SK-N-SH (cell line): ENCODE measurements around the gene LRRC27. TPM values are rescaled to one million over a fixed set of nuclear protein-coding genes. Genes with fewer than 3 reads are reported as not detected.

Experiments
- CTCF ChIA-PET: fragments of 300-600, 350-600 bp; formaldehyde crosslinking; extraction: SDS; loops from one replicate; lab custom pipeline; 2021; lab: Yijun Ruan, JAX
- POLR2A ChIA-PET: fragments of 350-600 bp; sonication (Branson Sonifier 250); formaldehyde crosslinking; extraction: SDS; loops from one replicate; lab custom pipeline; 2020; ENCODE audit warnings: antibody characterized with exemption, inconsistent platforms; lab: Yijun Ruan, JAX
- DNase-seq: peaks from one replicate; pipeline ENCODE4 v3.0.0; 2012
- H2AFZ ChIP-seq: fragments of 200-600 bp; sonication (generic); 2 replicates; pipeline ENCODE4 v1.8.1; 2016; ENCODE audit warnings: antibody characterized with exemption, mild to moderate bottlenecking, low read depth
- H3F3A ChIP-seq: fragments of 200-600 bp; sonication (generic); replicated peaks from 2 replicates; pipeline ENCODE3; 2016; ENCODE audit warnings: antibody characterized with exemption, mild to moderate bottlenecking; ENCODE audit not compliant: insufficient read depth
- H3K27ac ChIP-seq, 2 experiments: fragments of 200-500 bp in 1 of 2; fragments of 200-600 bp in 1 of 2; sonication (Bioruptor generic) in 1 of 2; sonication (generic), shearing (Covaris generic) in 1 of 2; 2 replicates each; pipeline versions ENCODE4 v1.5.1 to v1.6.1; 2014 to 2016; ENCODE audit warnings: low read depth in 2 of 2, inconsistent platforms in 1 of 2, low read length in 1 of 2, mild to moderate bottlenecking in 1 of 2, mixed read lengths in 1 of 2
- H3K27me3 ChIP-seq: fragments of 200-600 bp; sonication (generic), shearing (Covaris generic); 2 replicates; pipeline ENCODE4 v1.6.1; 2016; ENCODE audit warnings: mixed run types; ENCODE audit not compliant: insufficient read depth
- H3K36me3 ChIP-seq, 2 experiments: fragments of 200-500 bp in 1 of 2; fragments of 200-600 bp in 1 of 2; sonication (Bioruptor generic) in 1 of 2; sonication (generic) in 1 of 2; replicated peaks in 1 of 2; 2 replicates each; pipeline versions ENCODE3 to v1.5.1; 2014 to 2016; ENCODE audit warnings: low read length in 1 of 2, mild to moderate bottlenecking in 1 of 2; ENCODE audit not compliant: insufficient read depth in 2 of 2, control insufficient read depth in 1 of 2
- H3K4me1 ChIP-seq, 2 experiments: fragments of 200-500 bp in 1 of 2; fragments of 200-600 bp in 1 of 2; sonication (Bioruptor generic) in 1 of 2; sonication (generic), shearing (Covaris generic) in 1 of 2; 2 replicates each; pipeline versions ENCODE4 v1.5.1 to v1.6.1; 2014 to 2016; ENCODE audit warnings: low read depth in 1 of 2, low read length in 1 of 2, mixed run types in 1 of 2; ENCODE audit not compliant: insufficient read depth in 2 of 2, control insufficient read depth in 1 of 2
- H3K4me2 ChIP-seq: fragments of 200-600 bp; sonication (generic), shearing (Covaris generic); 2 replicates; pipeline ENCODE4 v1.6.1; 2017; ENCODE audit warnings: mixed run types
- H3K4me3 ChIP-seq, 2 experiments: fragments of 200-500 bp in 1 of 2; fragments of 200-600 bp in 1 of 2; sonication (Bioruptor generic) in 1 of 2; sonication (generic), shearing (Covaris generic) in 1 of 2; 2 replicates each; pipeline versions ENCODE4 v1.5.1 to v1.8.1; 2014 to 2016; ENCODE audit warnings: low read depth in 2 of 2, inconsistent platforms in 1 of 2, low read length in 1 of 2, mild to moderate bottlenecking in 1 of 2, mixed read lengths in 1 of 2, moderate library complexity in 1 of 2
- H3K79me2 ChIP-seq: fragments of 200-600 bp; sonication (generic); 2 replicates; pipeline ENCODE4 v1.8.1; 2017; ENCODE audit warnings: mild to moderate bottlenecking; ENCODE audit not compliant: insufficient read depth
- H3K9ac ChIP-seq: fragments of 200-600 bp; sonication (generic); 2 replicates; pipeline ENCODE4 v1.6.1; 2017; ENCODE audit warnings: mixed run types
- H3K9me2 ChIP-seq: fragments of 200-600 bp; sonication (generic); 2 replicates; pipeline ENCODE4 v1.6.1; 2017; ENCODE audit warnings: mixed run types
- H3K9me3 ChIP-seq: fragments of 200-600 bp; sonication (generic); 2 replicates; pipeline ENCODE4 v1.6.1; 2017; ENCODE audit warnings: mixed run types, mild to moderate bottlenecking, moderate library complexity
- H4K20me1 ChIP-seq: fragments of 200-600 bp; sonication (generic); 2 replicates; pipeline ENCODE4 v1.6.1; 2017; ENCODE audit warnings: mild to moderate bottlenecking, mixed run types; ENCODE audit not compliant: insufficient read depth
- EP300 ChIP-seq, 2 experiments: IDR thresholded peaks; 2 replicates each; pipeline versions ENCODE4 v1.4.0 to v1.6.1; 2012; ENCODE audit warnings: borderline replicate concordance in 1 of 2, low read depth in 1 of 2, low read length in 1 of 2
- FOSL2 ChIP-seq: IDR thresholded peaks from 2 replicates; pipeline ENCODE4 v1.4.0; 2012; ENCODE audit warnings: low read depth, mild to moderate bottlenecking, moderate library complexity, borderline replicate concordance
- FOXM1 ChIP-seq: IDR thresholded peaks from 2 replicates; pipeline ENCODE4 v1.4.0; 2012; ENCODE audit warnings: low read depth, mild to moderate bottlenecking
- GATA2 ChIP-seq: sonication (generic); formaldehyde crosslinking; IDR thresholded peaks from 2 replicates; pipeline ENCODE4 v1.5.0; 2020; ENCODE audit warnings: mild to moderate bottlenecking, missing genetic modification reagents
- JUND ChIP-seq: IDR thresholded peaks from 2 replicates; pipeline ENCODE4 v1.4.0; 2012
- NFIC ChIP-seq: IDR thresholded peaks from 2 replicates; pipeline ENCODE4 v1.4.0; 2012; ENCODE audit warnings: borderline replicate concordance
- NRF1 ChIP-seq: IDR thresholded peaks from 2 replicates; pipeline ENCODE4 v1.6.1; 2012; ENCODE audit warnings: low read depth, mild to moderate bottlenecking, low read length
- RFX5 ChIP-seq: IDR thresholded peaks from 2 replicates; pipeline ENCODE4 v1.6.1; 2012; ENCODE audit warnings: mild to moderate bottlenecking, improper control_type of control experiment, low read length
- RXRA ChIP-seq: IDR thresholded peaks from 2 replicates; pipeline ENCODE4 v1.4.0; 2012; ENCODE audit warnings: low read depth, mild to moderate bottlenecking, borderline replicate concordance
- SIN3A ChIP-seq: IDR thresholded peaks from 2 replicates; pipeline ENCODE4 v1.6.1; 2012; ENCODE audit warnings: low read depth, mild to moderate bottlenecking, low read length, moderate library complexity, borderline replicate concordance
- TAF1 ChIP-seq: IDR thresholded peaks from 2 replicates; pipeline ENCODE4 v1.6.1; 2012; ENCODE audit warnings: low read depth, mild to moderate bottlenecking, low read length, moderate library complexity, borderline replicate concordance
- TCF12 ChIP-seq: IDR thresholded peaks from 2 replicates; pipeline ENCODE4 v1.4.0; 2012
- YY1 ChIP-seq: IDR thresholded peaks from 2 replicates; pipeline ENCODE4 v1.4.0; 2012; ENCODE audit warnings: low read depth, mild to moderate bottlenecking
- WGBS: methylation state at CpG from one replicate; pipeline ENCODE4 v1.1.6; 2017; ENCODE audit warnings: low lambda C conversion rate; 5-methylcytosine and 5-hydroxymethylcytosine counted together
- polyA plus RNA-seq, 3 experiments: library from polyadenylated mRNA; depleted of rRNA; stranded (reverse); fragments of >200 nt; gene quantifications; 2 replicates each; pipeline ENCODE4 v1.2.3, GENCODE V29; 2012
- TF ChIP-seq, protein P1 (sequence below): fragments of 150-350 bp; IDR thresholded peaks from 2 replicates; pipeline ENCODE4 v1.6.1; 2017; ENCODE audit warnings: antibody characterized with exemption, low read length, low read depth, borderline replicate concordance
- TF ChIP-seq, protein P2 (sequence below): IDR thresholded peaks from 2 replicates; pipeline ENCODE4 v1.4.0; 2012; ENCODE audit warnings: low read depth
- TF ChIP-seq, protein P3 (sequence below): fragments of 150-350 bp; IDR thresholded peaks from 2 replicates; pipeline ENCODE4 v1.6.1; 2016; ENCODE audit warnings: mild to moderate bottlenecking, low read depth, low read length

Gene LRRC27
- polyA plus RNA-seq, 1 of the 3 experiments (the other 2 are of a cell fraction), result 10.0 TPM

DNA sequence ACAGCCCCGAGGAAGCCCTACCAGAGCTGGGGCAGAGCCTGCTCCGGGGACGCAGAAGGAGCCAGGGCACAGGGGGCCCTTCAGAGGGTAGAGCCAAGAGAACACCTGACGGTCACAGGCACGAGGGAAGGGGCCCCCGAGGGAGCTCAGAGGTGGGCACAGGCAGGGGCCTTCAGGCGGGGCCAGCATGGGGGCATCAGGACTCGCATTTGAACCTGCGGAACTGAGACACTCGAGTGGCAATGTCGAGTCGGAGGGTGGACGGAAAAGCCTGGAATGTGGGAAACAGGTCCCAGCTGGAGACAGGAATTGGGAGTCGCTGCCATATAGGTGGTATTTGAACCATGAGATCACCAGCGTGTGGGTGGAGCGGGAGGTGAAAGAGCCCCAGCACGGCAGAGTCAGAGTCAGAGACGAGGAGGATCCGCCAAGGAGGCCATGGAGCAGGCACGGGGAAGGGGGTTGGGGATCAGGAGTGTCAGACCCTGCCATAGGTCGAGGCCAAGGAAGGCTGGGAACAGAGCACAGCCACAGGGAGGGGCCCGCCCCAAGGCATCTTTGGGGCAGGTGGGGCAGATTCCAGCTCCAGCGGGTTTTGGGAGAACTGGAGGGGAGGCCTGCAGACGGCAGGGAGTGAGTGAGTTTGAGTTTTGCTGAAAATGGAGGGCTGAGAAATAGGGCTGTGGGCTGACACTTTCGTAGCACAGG lies 38.0 kb upstream of the LRRC27 start:
- ChIA-PET CTCF (interaction anchor here (1.2 to 2.1 kb wide), 5 partner anchors 12 to 70 kb away, joined by 3 to 9 read pairs (median 5); no protein-coding TSS in a partner anchor), POLR2A (interaction anchor here (1.0 to 1.6 kb wide), 4 partner anchors 24 to 56 kb away, joined by 3 to 5 read pairs (median 4); no protein-coding TSS in a partner anchor)
- Histone ChIP-seq H3K79me2 (no peaks in the 10 kb centered on the region), H3K4me1 (peaks cover 0 to 69% of the 10 kb centered on the region in 2 experiments; a peak in 2 of 4 replicates), H3F3A (no peaks in the 10 kb centered on the region), H3K27ac (peak overlapping the region in 1 of 2 experiments; percentile 96; a peak in 2 of 4 replicates), H3K9ac (no peak overlapping the region), H4K20me1 (no peaks in the 10 kb centered on the region), H3K27me3 (no peaks in the 10 kb centered on the region), H3K4me3 (no peak overlapping the region), H3K36me3 (no peaks in the 10 kb centered on the region), H3K9me2 (no peaks in the 10 kb centered on the region), H3K4me2 (no peak overlapping the region), H2AFZ (no peak overlapping the region), H3K9me3 (no peaks in the 10 kb centered on the region)
- no peak for DNase-seq
- TF ChIP-seq RXRA (no peak), EP300 (IDR thresholded peaks at IDR 0.05; ENCODE audit: borderline replicate concordance in 1 of 2, low read depth in 1 of 2, low read length in 1 of 2) (no peak), FOSL2 (no peak), GATA2 (CRISPR knock-in tag) (no peak), NRF1 (no peak), YY1 (no peak), FOXM1 (no peak), RFX5 (no peak), SIN3A (no peak), JUND (no peak), TAF1 (no peak), NFIC (no peak), TCF12 (no peak)
- TF ChIP-seq, protein P1, sequence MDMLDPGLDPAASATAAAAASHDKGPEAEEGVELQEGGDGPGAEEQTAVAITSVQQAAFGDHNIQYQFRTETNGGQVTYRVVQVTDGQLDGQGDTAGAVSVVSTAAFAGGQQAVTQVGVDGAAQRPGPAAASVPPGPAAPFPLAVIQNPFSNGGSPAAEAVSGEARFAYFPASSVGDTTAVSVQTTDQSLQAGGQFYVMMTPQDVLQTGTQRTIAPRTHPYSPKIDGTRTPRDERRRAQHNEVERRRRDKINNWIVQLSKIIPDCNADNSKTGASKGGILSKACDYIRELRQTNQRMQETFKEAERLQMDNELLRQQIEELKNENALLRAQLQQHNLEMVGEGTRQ, result no peak
- TF ChIP-seq, protein P2, sequence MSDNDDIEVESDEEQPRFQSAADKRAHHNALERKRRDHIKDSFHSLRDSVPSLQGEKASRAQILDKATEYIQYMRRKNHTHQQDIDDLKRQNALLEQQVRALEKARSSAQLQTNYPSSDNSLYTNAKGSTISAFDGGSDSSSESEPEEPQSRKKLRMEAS, result no peak
- TF ChIP-seq, protein P3, sequence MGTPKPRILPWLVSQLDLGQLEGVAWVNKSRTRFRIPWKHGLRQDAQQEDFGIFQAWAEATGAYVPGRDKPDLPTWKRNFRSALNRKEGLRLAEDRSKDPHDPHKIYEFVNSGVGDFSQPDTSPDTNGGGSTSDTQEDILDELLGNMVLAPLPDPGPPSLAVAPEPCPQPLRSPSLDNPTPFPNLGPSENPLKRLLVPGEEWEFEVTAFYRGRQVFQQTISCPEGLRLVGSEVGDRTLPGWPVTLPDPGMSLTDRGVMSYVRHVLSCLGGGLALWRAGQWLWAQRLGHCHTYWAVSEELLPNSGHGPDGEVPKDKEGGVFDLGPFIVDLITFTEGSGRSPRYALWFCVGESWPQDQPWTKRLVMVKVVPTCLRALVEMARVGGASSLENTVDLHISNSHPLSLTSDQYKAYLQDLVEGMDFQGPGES, result no peak
- WGBS, result 74% methylated on average over 25 of the region's 25 CpGs
